Astrocyte (in vitro differentiated cells and primary cell): ENCODE results near the gene NPRL2. TPM values are rescaled to one million over a fixed set of nuclear protein-coding genes. Genes with fewer than 3 reads are reported as not detected.

Experiments used
- DNase-seq: peaks from one replicate; pipeline ENCODE4 v3.0.0-alpha.2; 2010; ENCODE audit warnings: low read depth
- FAIRE-seq: peaks from 2 replicates; lab custom pipeline; 2011; peaks lifted over from hg19 to GRCh38; lab: Jason Lieb, UNC
- H2AFZ ChIP-seq: 2 replicates; pipeline ENCODE4 v1.6.0; 2012; ENCODE audit warnings: low read depth, low read length, inconsistent platforms
- H3K27ac ChIP-seq: 2 replicates; pipeline ENCODE4 v1.5.1; 2011; ENCODE audit warnings: low read depth, low read length, inconsistent platforms
- H3K27me3 ChIP-seq: 2 replicates; pipeline ENCODE4 v1.6.0; 2011; ENCODE audit warnings: low read length, inconsistent platforms; ENCODE audit not compliant: insufficient read depth
- H3K36me3 ChIP-seq: 2 replicates; pipeline ENCODE4 v1.5.1; 2011; ENCODE audit warnings: low read length, inconsistent platforms; ENCODE audit not compliant: insufficient read depth
- H3K4me1 ChIP-seq: 2 replicates; pipeline ENCODE4 v1.5.1; 2011; ENCODE audit warnings: low read length, inconsistent platforms; ENCODE audit not compliant: insufficient read depth
- H3K4me2 ChIP-seq: 2 replicates; pipeline ENCODE4 v1.6.0; 2012; ENCODE audit warnings: low read length, inconsistent platforms
- H3K4me3 ChIP-seq: 2 replicates; pipeline ENCODE4 v1.5.1; 2011; ENCODE audit warnings: low read depth, mild to moderate bottlenecking, low read length, inconsistent platforms; ENCODE audit not compliant: insufficient read depth
- H3K79me2 ChIP-seq: 2 replicates; pipeline ENCODE4 v1.6.0; 2012; ENCODE audit warnings: mild to moderate bottlenecking, low read length, inconsistent platforms; ENCODE audit not compliant: insufficient read depth
- H3K9ac ChIP-seq: 2 replicates; pipeline ENCODE4 v1.6.0; 2012; ENCODE audit warnings: mild to moderate bottlenecking, low read length, inconsistent platforms
- H3K9me3 ChIP-seq: 2 replicates; pipeline ENCODE4 v1.5.1; 2012; ENCODE audit warnings: low read depth, mild to moderate bottlenecking, low read length, inconsistent platforms; ENCODE audit not compliant: insufficient read depth
- H4K20me1 ChIP-seq: 2 replicates; pipeline ENCODE4 v1.6.0; 2012; ENCODE audit warnings: low read length, inconsistent platforms; ENCODE audit not compliant: insufficient read depth
- H3K27ac Mint-ChIP-seq: one replicate; pipeline ENCODE4 v1.8.0; 2021; ENCODE audit warnings: mild to moderate bottlenecking, mixed read lengths; ENCODE audit not compliant: unreplicated experiment
- H3K27me3 Mint-ChIP-seq: one replicate; pipeline ENCODE4 v1.8.0; 2021; ENCODE audit warnings: low read depth, mixed read lengths; ENCODE audit not compliant: unreplicated experiment
- H3K36me3 Mint-ChIP-seq: one replicate; pipeline ENCODE4 v1.8.0; 2021; ENCODE audit warnings: low read depth, mixed read lengths; ENCODE audit not compliant: unreplicated experiment
- H3K4me1 Mint-ChIP-seq: one replicate; pipeline ENCODE4 v1.8.0; 2021; ENCODE audit warnings: low read depth, mixed read lengths; ENCODE audit not compliant: unreplicated experiment
- H3K4me3 Mint-ChIP-seq: one replicate; pipeline ENCODE4 v1.8.0; 2021; ENCODE audit warnings: mild to moderate bottlenecking, moderate library complexity, mixed read lengths; ENCODE audit not compliant: unreplicated experiment
- H3K9me3 Mint-ChIP-seq: one replicate; pipeline ENCODE4 v1.8.0; 2021; ENCODE audit warnings: mild to moderate bottlenecking, mixed read lengths; ENCODE audit not compliant: unreplicated experiment
- EZH2 ChIP-seq: IDR thresholded peaks from 2 replicates; pipeline ENCODE4 v1.6.1; 2012; ENCODE audit warnings: mild to moderate bottlenecking, low read length, inconsistent platforms; ENCODE audit not compliant: insufficient read depth
- total RNA-seq: library from RNA; stranded (reverse); gene quantifications from 2 replicates; pipeline ENCODE4 v1.2.1, GENCODE V29; 2021
- TF ChIP-seq, protein P1 (sequence below): IDR thresholded peaks from 2 replicates; pipeline ENCODE4 v1.5.1; 2011; ENCODE audit warnings: low read depth, mild to moderate bottlenecking, inconsistent platforms, low read length, moderate library complexity; ENCODE audit not compliant: insufficient read depth

The NPRL2 gene
- total RNA-seq, 1 donor from 2014 or later: 15.7 TPM

DNA sequence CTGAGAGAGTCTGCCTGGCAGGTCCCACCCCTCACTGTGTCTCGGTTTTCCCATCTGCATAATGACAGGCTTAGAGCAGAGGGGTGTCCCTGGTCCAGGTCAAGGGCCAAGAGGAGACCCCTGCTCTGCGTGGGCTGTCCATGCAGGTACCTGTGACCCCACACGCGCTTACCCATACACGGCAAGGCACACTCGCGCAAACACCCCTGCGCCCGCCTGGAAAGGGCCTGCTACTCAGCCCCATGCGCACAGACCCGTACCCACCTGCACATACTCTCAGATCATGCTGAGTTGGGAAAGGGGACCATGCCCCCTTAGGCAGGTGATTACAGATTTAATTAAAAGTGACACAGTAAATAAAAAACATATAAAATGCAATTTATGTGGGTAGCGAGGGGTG, 32.1 kb upstream of the NPRL2 start:
- no peaks in the 10 kb centered on the region for H4K20me1 ChIP-seq
- H3K79me2 ChIP-seq: no peaks in the 10 kb centered on the region
- H3K9me3 ChIP-seq: no peaks in the 10 kb centered on the region
- Mint-ChIP-seq H3K4me3 (no peak overlapping the region), H3K27me3 (peaks cover 57% of the 10 kb centered on the region), H3K27ac (no peak overlapping the region), H3K9me3 (no peaks in the 10 kb centered on the region), H3K4me1 (no peaks in the 10 kb centered on the region), H3K36me3 (no peaks in the 10 kb centered on the region)
- no peak overlapping the region for H2AFZ ChIP-seq
- TF ChIP-seq, protein P1, sequence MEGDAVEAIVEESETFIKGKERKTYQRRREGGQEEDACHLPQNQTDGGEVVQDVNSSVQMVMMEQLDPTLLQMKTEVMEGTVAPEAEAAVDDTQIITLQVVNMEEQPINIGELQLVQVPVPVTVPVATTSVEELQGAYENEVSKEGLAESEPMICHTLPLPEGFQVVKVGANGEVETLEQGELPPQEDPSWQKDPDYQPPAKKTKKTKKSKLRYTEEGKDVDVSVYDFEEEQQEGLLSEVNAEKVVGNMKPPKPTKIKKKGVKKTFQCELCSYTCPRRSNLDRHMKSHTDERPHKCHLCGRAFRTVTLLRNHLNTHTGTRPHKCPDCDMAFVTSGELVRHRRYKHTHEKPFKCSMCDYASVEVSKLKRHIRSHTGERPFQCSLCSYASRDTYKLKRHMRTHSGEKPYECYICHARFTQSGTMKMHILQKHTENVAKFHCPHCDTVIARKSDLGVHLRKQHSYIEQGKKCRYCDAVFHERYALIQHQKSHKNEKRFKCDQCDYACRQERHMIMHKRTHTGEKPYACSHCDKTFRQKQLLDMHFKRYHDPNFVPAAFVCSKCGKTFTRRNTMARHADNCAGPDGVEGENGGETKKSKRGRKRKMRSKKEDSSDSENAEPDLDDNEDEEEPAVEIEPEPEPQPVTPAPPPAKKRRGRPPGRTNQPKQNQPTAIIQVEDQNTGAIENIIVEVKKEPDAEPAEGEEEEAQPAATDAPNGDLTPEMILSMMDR: no peak
- TF ChIP-seq EZH2: no peak
- H3K27ac ChIP-seq: no peak overlapping the region
- FAIRE-seq (no peak), DNase-seq (no peak)
- no peak overlapping the region for H3K4me2 ChIP-seq
- H3K27me3 ChIP-seq: no peaks in the 10 kb centered on the region
- no peaks in the 10 kb centered on the region for H3K4me1 ChIP-seq
- H3K36me3 ChIP-seq: no peaks in the 10 kb centered on the region
- H3K4me3 ChIP-seq: no peak overlapping the region
- H3K9ac ChIP-seq: no peak overlapping the region

- Mint-ChIP-seq H3K27me3 (peaks cover 54% of the 10 kb centered on the region), H3K9me3 (no peaks in the 10 kb centered on the region), H3K4me3 (no peak overlapping the region), H3K27ac (no peak overlapping the region), H3K36me3 (no peaks in the 10 kb centered on the region), H3K4me1 (no peaks in the 10 kb centered on the region)
- Histone ChIP-seq H3K4me1 (no peaks in the 10 kb centered on the region), H3K27ac (no peak overlapping the region), H2AFZ (no peak overlapping the region), H3K36me3 (no peaks in the 10 kb centered on the region), H3K4me3 (no peak overlapping the region), H3K27me3 (no peaks in the 10 kb centered on the region), H4K20me1 (no peaks in the 10 kb centered on the region), H3K79me2 (no peaks in the 10 kb centered on the region), H3K9ac (no peak overlapping the region), H3K9me3 (no peaks in the 10 kb centered on the region), H3K4me2 (no peak overlapping the region)
- FAIRE-seq: no peak
- DNase-seq: no peak
- TF ChIP-seq, protein P1: no peak
- TF ChIP-seq EZH2: no peak
These were observed 30.8 kb upstream of the NPRL2 start for GRCh38 chr3:50381383-50381782.

DNA sequence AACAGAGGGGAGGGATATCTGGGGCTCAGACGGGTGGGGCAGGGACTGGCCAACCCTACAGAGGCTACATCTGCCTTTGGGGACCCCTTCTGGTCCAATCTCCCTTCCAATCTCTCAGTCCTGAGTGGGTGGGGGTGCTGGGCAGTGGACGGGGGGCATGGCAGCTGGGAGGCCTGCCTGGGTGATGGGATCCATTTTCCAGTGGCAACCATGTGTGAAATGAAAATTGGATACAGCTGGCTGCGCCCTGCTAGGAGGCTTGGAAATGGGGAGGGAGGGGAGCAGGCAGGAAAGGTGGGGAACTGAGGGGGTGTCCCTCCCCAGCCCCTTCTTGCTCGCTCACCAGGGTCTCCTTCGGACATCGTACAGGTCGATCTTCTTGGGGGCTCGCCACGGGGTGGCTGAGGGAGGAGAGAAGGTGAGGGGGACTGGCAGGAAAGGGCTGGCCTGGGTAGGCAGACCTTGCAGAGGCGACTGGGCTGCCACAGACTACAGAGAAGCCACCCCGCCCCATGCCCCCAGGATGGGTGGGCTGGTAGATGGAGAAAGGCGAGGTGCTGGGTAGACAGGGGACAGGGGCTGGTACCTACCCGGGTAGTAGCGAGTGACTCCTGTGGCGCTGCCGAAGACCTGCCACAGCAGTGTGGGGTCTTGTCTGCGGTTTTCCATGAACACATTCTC, 30.0 kb upstream of the NPRL2 start:
- H3K27me3 ChIP-seq: no peaks in the 10 kb centered on the region
- no peaks in the 10 kb centered on the region for H3K9me3 Mint-ChIP-seq
- no peaks in the 10 kb centered on the region for H3K4me1 Mint-ChIP-seq
- H3K36me3 Mint-ChIP-seq: no peaks in the 10 kb centered on the region
- DNase-seq: no peak
- no peaks in the 10 kb centered on the region for H3K79me2 ChIP-seq
- H3K4me1 ChIP-seq: no peaks in the 10 kb centered on the region
- H3K27ac ChIP-seq: no peak overlapping the region
- no peak for FAIRE-seq
- peaks cover 49% of the 10 kb centered on the region for H3K27me3 Mint-ChIP-seq
- no peaks in the 10 kb centered on the region for H4K20me1 ChIP-seq
- no peak overlapping the region for H2AFZ ChIP-seq
- H3K9me3 ChIP-seq: no peaks in the 10 kb centered on the region
- H3K36me3 ChIP-seq: no peaks in the 10 kb centered on the region
- no peak overlapping the region for H3K4me3 ChIP-seq
- H3K9ac ChIP-seq: no peak overlapping the region
- TF ChIP-seq EZH2: no peak
- TF ChIP-seq, protein P1: no peak
- no peak overlapping the region for H3K4me3 Mint-ChIP-seq
- no peak overlapping the region for H3K4me2 ChIP-seq
- H3K27ac Mint-ChIP-seq: no peak overlapping the region
